KMS-11 (cell line): ENCODE data around the gene CERS6.
A peak's percentile ranks its signal among the peaks of the same experiment; 100 is the strongest.

Experiments used
- H2AFZ ChIP-seq: fragments of 200-600 bp; sonication (generic); 2 replicates; pipeline ENCODE4 v1.6.1; 2016; ENCODE audit warnings: antibody characterized with exemption, mixed run types, low read depth
- H3K27ac ChIP-seq: fragments of 200-600 bp; sonication (generic); 2 replicates; pipeline ENCODE4 v1.6.1; 2016; ENCODE audit warnings: mild to moderate bottlenecking, mixed run types
- H3K27me3 ChIP-seq: fragments of 200-600 bp; sonication (generic); 2 replicates; pipeline ENCODE4 v1.6.1; 2017; ENCODE audit warnings: mild to moderate bottlenecking, low read depth, mixed run types, moderate library complexity; ENCODE audit not compliant: insufficient read depth
- H3K36me3 ChIP-seq: fragments of 200-600 bp; sonication (generic); 2 replicates; pipeline ENCODE4 v1.6.1; 2017; ENCODE audit warnings: mild to moderate bottlenecking, mixed run types; ENCODE audit not compliant: insufficient read depth
- H3K4me1 ChIP-seq: fragments of 200-600 bp; sonication (generic); 2 replicates; pipeline ENCODE4 v1.6.1; 2016; ENCODE audit warnings: mild to moderate bottlenecking, low read depth, mixed run types; ENCODE audit not compliant: poor library complexity, severe bottlenecking
- H3K4me2 ChIP-seq: fragments of 200-600 bp; sonication (generic); 2 replicates; pipeline ENCODE4 v1.7.0; 2016; ENCODE audit warnings: mild to moderate bottlenecking, mixed run types
- H3K4me3 ChIP-seq: fragments of 200-600 bp; sonication (generic); IDR thresholded peaks from 2 replicates; pipeline ENCODE4 v1.6.1; 2017; ENCODE audit warnings: low read depth, low read length, mixed read lengths; ENCODE audit not compliant: insufficient read depth
- H3K79me2 ChIP-seq: fragments of 200-600 bp; sonication (generic); 2 replicates; pipeline ENCODE4 v1.6.1; 2016; ENCODE audit warnings: low read depth, mixed run types; ENCODE audit not compliant: insufficient read depth
- H3K9ac ChIP-seq: fragments of 200-600 bp; sonication (generic); 2 replicates; pipeline ENCODE4 v1.6.1; 2016; ENCODE audit warnings: mild to moderate bottlenecking, mixed run types
- H4K20me1 ChIP-seq: fragments of 200-600 bp; sonication (generic); 2 replicates; pipeline ENCODE4 v1.6.1; 2016; ENCODE audit warnings: mild to moderate bottlenecking, mixed run types; ENCODE audit not compliant: insufficient read depth
- TF ChIP-seq, protein P1 (sequence below): fragments of 200-600 bp; sonication (generic); conservative IDR thresholded peaks from 2 replicates; pipeline ENCODE4 v1.6.1; 2017; ENCODE audit warnings: low read depth, mild to moderate bottlenecking, antibody characterized with exemption, low read length, moderate library complexity, mixed read lengths

The CERS6 gene

GRCh38 chr2:168753765-168754329 lies 297.8 kb downstream of the CERS6 start:
- H3K4me1 ChIP-seq: peaks cover 15% of the 10 kb centered on the region

DNA sequence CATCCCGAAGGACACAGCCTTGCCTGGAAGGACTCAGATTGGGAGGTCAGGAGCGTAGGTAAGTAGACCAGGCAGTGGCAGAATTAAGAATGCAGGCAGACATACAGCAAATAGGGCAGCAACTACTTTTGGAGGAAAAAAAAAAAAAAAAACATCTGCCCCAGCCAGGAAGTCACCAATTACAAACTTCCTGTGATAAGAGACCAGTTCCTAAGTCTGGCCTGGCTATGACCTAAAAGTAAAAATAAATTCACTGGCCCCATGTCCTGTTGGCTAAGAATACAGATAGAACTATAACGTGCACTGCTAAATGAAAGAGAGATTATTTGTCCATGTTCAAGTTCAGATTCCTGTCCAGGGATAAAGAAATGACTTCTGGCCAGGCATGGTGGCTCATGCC lies 301.2 kb downstream of the CERS6 start:
- Histone ChIP-seq H3K27ac (no peak overlapping the region), H3K27me3 (no peaks in the 10 kb centered on the region), H3K79me2 (no peaks in the 10 kb centered on the region), H3K36me3 (no peaks in the 10 kb centered on the region), H3K9ac (no peak overlapping the region), H3K4me2 (no peak overlapping the region), H2AFZ (no peak overlapping the region), H3K4me1 (no peaks in the 10 kb centered on the region), H4K20me1 (no peaks in the 10 kb centered on the region), H3K4me3 (no peak overlapping the region)
- TF ChIP-seq, protein P1, sequence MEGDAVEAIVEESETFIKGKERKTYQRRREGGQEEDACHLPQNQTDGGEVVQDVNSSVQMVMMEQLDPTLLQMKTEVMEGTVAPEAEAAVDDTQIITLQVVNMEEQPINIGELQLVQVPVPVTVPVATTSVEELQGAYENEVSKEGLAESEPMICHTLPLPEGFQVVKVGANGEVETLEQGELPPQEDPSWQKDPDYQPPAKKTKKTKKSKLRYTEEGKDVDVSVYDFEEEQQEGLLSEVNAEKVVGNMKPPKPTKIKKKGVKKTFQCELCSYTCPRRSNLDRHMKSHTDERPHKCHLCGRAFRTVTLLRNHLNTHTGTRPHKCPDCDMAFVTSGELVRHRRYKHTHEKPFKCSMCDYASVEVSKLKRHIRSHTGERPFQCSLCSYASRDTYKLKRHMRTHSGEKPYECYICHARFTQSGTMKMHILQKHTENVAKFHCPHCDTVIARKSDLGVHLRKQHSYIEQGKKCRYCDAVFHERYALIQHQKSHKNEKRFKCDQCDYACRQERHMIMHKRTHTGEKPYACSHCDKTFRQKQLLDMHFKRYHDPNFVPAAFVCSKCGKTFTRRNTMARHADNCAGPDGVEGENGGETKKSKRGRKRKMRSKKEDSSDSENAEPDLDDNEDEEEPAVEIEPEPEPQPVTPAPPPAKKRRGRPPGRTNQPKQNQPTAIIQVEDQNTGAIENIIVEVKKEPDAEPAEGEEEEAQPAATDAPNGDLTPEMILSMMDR: no peak

More at GRCh38 chr2:168753765-168754329, 297.8 kb downstream of the CERS6 start:
- Histone ChIP-seq H4K20me1 (no peaks in the 10 kb centered on the region), H2AFZ (no peak overlapping the region), H3K36me3 (no peaks in the 10 kb centered on the region), H3K4me2 (no peak overlapping the region), H3K9ac (no peak overlapping the region), H3K4me3 (no peak overlapping the region), H3K79me2 (no peaks in the 10 kb centered on the region), H3K27ac (no peak overlapping the region), H3K27me3 (no peaks in the 10 kb centered on the region)
- TF ChIP-seq, protein P1: no peak

- Histone ChIP-seq H3K4me3 (no peak overlapping the region), H3K4me1 (no peaks in the 10 kb centered on the region), H3K36me3 (no peaks in the 10 kb centered on the region), H4K20me1 (no peaks in the 10 kb centered on the region), H3K9ac (no peak overlapping the region), H3K27ac (no peak overlapping the region), H2AFZ (no peak overlapping the region), H3K27me3 (no peaks in the 10 kb centered on the region), H3K79me2 (no peaks in the 10 kb centered on the region), H3K4me2 (no peak overlapping the region)
- TF ChIP-seq, protein P1: peak; percentile 62
Observed at GRCh38 chr2:168758970-168759820, 303.1 kb downstream of the CERS6 start.

DNA sequence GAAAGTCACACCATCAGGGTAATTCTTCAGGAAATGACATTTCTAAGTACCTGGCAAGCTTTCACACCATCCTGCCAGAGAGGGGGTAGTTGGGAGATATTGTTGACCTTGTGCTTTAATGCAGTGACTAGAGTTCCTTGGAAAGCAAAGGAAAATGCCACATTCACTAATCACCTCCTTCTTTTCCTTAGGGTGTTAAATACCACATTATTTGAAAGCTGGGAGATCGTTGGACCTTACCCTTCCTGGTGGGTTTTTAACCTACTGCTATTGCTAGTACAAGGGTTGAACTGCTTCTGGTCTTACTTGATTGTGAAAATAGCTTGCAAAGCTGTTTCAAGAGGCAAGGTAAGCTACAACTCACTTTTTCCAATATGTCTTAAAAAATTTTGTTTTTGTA lies 309.3 kb downstream of the CERS6 start:
- Histone ChIP-seq H4K20me1 (no peaks in the 10 kb centered on the region), H3K79me2 (no peaks in the 10 kb centered on the region), H3K9ac (no peak overlapping the region), H3K4me1 (no peaks in the 10 kb centered on the region), H3K4me2 (no peak overlapping the region), H2AFZ (no peak overlapping the region), H3K36me3 (no peaks in the 10 kb centered on the region), H3K4me3 (no peak overlapping the region), H3K27ac (no peak overlapping the region), H3K27me3 (no peaks in the 10 kb centered on the region)
- TF ChIP-seq, protein P1: no peak
